Embryonic facial prominence (tissue), 1 donor: ENCODE data around the gene CNOT8.
"Not testable (repeated sequence)": the region's sequence is repeated elsewhere in the genome, so short reads cannot be mapped to it uniquely, and the experiment has no call there.

Source experiments
- DNase-seq: peaks from one replicate; pipeline ENCODE4 v3.0.0-alpha.2; 2016; ENCODE audit errors: extremely low spot score

Gene CNOT8

GRCh38 chr5:154858297-154858971 lies at the start of gene CNOT8:
TSS of gene CNOT8 (plus strand) at chr5:154858627. CDS start at chr5:154863279, 4,652 bp downstream.
- DNase-seq, result peak; percentile 97

DNA sequence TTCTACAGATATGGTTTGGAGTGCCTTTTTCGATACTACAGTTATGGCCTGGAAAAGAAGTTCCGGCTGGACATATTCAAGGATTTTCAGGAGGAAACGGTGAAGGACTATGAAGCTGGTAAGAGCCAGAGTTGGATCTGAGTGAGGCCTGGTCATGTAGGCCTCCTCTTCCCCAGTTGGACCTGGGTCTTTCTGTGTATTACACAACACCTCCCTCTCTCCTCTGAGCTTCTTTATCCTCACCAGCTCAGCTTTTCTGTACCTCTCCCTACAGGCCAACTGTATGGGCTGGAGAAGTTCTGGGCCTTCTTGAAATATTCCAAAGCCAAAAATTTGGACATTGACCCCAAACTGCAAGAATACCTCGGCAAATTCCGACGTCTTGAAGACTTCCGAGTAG lies 47.2 kb upstream of the CNOT8 start:
- no peak for DNase-seq

DNA sequence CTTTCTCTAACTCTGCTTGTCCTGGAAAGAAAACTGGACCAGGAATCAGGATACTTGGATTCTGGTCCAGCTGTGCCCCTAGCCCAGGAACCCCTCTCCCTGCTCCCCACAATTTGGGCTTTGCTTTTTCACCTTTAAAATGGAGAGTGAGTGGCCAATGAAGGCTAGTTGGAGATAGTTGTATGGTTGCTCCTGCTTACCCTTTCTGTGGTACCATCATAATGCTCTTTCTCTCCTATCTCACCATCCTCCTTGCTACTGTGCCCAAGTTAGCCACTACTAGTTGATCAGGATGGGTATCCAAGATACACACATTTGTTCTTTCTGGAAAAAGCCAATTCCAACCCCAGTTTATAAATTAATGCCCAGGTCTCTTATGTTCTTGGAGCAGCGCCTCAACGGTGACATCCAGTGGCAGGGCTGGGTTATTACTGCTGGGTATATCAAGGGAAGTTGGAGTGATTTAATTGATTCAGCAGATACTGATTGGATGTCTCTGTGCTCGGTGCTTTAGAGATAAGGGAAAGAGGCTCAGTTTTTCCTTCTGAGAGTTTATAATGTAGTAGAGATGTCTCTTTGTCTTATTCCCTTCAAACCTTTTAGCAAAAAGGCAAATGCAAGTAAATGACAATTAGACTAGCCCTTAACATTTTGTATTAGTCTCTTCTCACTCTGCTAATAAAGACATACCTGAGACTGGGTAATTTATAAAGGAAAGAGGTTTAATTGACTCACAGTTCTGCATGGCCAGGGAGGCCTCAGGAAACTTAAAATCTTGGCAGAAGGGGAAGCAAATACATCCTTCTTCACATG lies 46.6 kb upstream of the CNOT8 start:
- DNase-seq, result no peak

DNA sequence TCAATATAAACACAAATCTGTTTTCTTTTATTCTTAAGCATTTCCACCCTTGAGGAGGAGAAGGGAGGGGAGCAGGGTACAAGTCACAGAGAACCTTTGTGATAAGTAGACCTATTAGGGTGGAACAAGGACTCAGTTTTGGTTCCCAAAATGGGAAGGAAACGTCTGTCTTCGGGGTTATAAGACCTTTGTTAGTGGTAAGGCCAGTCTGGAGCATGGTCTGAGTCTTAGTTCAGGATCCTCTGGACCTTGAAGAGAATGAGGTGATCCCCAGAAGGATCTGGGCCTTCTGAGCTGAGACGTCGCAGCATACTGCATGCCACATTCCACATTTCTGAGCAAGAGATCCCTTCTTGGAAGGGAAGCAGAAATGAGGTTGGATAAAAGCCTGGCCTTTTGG lies 45.3 kb upstream of the CNOT8 start:
- no peak for DNase-seq

GRCh38 chr5:154813736-154814135 lies 44.7 kb upstream of the CNOT8 start:
- no peak for DNase-seq

- DNase-seq, result no peak
These were observed 43.4 kb upstream of the CNOT8 start for GRCh38 chr5:154815025-154815424.

- no peak for DNase-seq
These were observed 42.7 kb upstream of the CNOT8 start for GRCh38 chr5:154815684-154816247.

DNA sequence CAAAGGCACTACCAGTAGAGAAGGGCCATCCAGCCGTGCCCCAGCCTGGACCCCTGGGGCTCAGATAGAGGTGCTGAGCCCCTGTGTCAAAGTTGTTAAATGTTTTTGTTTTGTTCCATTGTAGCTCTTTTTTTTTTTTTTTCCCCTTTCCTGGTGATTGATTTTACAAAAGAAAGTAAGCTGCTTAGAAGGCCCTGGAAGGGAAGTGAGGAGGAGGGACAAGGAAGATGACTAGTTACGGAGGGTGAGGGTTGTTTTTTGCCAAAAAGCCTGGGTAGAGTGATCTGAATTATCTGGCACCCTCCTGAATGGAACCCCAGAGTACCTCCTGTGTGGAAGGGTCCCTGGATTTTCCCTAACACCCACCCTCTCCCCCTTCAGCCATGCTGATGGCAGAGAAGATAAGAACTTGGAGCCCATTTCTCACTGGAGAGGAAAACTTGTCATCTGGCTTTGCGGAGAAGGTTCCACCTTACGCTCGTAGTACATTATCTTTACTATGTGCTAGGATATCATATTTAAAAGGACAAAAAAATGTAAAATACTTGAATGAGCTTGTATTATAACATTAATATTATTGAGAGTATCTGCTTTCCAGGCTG lies 41.4 kb upstream of the CNOT8 start:
- DNase-seq, result no peak

DNA sequence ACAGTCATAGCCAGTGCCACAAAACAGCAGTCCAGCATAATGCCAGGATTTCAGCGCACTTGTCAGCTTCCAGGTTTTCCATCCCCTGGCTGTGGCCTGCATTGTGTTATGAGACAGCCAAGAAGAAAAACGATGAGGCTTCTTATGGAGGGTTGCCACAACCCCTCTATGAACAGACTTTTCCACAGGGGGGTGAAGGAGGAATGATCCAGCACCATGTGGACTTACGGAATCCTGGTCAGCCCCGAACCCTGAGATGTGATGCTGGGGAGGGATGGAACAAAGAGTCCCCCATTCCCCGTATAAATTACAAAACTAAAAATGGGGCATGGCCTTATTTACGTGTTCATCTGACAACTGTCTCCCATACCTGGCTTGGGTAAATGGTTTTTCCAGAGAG lies 40.6 kb upstream of the CNOT8 start:
- DNase-seq, result no peak

DNA sequence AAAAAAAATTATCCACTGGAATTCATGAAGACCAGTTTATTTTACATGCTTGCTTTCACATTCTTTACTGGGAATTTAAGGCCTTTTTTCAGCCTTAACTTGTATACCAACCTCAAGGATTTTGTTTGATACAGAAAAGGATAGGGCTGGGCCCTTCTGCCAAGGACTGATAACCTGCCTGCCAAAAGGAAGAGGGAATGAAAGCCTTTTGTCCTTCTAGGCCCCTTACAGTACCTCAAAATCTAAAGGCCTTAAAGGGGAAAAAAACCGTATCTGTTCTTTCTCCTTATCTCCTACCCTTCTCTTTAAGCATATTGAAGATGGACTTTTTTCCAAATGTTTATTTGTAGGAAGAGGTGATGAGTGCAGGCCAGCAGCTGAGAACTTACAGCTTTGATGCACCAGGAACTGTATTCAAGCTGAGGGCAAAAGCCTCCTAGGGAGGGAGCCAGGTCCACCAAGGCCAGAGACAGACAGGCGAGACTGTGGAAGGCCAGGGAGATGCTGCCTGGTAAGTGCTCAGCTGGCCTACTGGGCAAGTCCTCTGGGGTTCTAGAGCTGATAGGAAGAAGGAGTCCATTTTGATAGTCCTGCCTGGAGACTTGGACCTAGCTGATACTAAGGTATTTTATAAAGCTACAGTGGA lies 39.8 kb upstream of the CNOT8 start:
- no peak for DNase-seq

DNA sequence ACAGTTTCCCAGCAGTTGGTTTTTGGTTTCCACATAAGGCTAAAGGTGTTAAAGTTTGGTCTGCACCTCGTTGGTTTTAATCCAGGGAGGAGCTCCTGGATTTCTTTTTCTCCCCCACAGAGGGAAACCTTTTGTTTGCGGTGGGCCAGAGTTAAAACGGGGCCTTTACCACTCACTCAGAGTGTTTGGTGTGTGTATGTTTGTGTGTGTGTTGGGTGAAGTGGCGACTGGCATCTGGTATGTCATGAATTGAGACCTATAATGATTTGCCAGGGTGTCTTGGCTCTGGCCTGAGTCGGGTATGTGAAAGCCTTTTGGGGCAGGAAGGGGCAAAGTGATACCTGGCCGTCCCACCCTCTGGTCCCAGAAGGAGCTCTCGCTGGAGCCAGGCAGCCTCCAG lies 38.9 kb upstream of the CNOT8 start:
- DNase-seq, result no peak

DNA sequence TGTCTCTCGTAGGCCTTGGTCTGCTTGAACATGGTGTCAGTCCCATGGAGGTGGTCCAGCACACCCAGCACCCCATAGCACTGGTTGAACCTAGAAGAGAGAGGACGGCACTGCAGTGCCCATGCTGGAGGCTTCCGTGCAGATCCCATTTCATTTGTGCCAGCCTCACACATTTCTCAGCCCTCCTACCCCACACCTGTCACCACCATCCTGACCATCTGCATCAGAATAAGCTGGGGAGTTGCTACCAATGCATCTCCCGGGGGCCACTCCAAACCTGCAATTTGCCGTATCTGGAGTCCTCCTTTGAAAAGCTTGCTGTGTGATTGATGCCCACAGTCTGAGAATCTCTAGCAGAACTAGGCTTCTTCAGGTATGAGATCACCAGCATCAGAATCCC lies 38.0 kb upstream of the CNOT8 start:
- no peak for DNase-seq

DNA sequence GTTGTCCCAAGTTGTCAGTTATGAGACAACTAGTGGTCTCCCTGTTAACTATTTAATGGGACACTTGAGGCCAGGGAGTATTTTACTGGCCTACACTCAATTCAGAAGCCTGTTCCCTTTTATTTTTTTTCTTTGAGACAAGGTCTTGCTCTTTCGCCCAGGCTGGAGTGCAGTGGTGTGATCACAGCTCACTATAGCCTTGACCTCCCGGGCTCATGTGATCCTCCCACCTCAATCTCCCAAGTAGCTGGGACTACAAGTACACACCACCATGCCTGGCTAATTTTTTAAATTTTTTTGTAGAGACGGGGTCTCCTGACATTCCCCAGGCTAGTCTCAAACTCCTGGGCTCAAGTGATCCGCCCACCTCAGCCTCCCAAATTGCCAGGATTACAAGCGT lies 35.5 kb upstream of the CNOT8 start:
- not testable (repeated sequence) for DNase-seq

- no peak for DNase-seq
These were observed 34.8 kb upstream of the CNOT8 start for GRCh38 chr5:154823605-154824004.

DNA sequence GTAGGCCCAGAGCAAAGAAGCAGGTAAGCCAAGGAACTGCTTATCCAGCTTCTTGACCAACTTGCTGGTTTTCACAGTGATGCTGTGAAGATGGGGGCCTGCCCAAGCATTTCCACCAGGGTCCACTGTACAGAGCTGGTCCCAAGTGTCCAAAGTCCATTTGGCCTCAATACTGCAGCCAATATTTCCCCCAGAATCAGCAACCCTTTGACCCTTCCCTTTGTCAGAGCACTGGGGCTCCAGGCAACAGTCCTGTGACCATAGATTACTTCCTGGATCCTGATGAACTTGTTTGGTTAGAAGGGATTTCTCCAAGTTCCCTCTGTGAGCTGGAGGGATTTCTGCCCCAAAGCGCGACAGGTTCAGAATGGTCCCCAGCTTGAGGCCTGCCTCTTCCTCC lies 34.4 kb upstream of the CNOT8 start:
- DNase-seq, result no peak

DNA sequence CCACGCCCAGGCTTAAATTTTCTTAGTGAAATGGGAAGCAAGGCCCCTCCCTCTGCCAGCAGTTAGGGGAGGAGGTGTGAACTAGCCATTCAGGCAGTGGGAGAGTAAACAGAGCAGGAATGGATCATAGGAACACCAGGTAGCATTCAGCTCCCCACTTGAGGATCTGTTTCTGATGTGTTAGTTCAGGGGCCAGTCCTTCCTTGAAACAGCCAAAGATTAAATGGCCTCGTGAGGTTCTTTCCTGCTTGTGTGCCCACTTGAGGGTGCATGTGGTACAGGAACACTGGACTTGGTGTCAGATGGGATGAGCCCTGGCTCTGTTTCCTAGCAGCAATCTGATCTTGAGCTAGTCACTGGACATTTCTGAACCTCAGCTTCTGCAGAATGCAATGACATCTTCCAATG lies 29.2 kb upstream of the CNOT8 start:
- DNase-seq, result no peak

DNA sequence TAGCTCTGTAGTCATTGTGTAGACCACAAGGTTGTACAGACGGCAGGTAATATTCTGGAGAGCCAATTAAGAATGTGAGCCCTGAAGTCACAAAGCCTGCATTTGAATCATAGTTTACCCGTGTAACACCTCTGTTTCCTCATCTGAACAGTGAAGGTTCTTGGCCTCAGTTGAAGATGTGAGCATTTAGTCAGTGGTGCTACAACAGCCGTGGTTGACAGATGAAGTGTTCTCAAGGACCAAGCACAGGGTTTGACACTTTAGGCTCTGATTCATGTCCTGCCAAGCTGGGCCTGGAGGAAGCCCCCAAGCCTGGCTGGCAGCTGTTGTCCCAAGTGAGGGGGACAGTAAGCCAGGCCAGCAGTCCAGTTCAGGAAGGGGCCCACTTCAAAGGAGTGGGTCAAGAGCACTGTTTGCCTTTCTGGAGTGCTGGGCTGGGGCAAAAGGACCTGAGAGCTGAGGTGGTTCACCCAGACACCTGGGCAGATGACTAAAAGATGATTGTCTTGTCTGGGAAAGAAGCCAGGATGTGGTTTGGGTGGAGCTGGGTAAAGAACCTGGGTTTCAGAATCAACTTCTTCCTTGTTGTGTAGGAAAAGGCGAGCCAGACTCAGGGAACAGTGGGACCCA lies 28.7 kb upstream of the CNOT8 start:
- no peak for DNase-seq

GRCh38 chr5:154830219-154830595 lies 28.2 kb upstream of the CNOT8 start:
- DNase-seq, result no peak

GRCh38 chr5:154830596-154830995 lies 27.8 kb upstream of the CNOT8 start:
- no peak for DNase-seq

- no peak for DNase-seq
These were observed 27.0 kb upstream of the CNOT8 start for GRCh38 chr5:154831451-154831850.

- DNase-seq, result not testable (repeated sequence)
These were observed 25.6 kb upstream of the CNOT8 start for GRCh38 chr5:154832804-154833203.

DNA sequence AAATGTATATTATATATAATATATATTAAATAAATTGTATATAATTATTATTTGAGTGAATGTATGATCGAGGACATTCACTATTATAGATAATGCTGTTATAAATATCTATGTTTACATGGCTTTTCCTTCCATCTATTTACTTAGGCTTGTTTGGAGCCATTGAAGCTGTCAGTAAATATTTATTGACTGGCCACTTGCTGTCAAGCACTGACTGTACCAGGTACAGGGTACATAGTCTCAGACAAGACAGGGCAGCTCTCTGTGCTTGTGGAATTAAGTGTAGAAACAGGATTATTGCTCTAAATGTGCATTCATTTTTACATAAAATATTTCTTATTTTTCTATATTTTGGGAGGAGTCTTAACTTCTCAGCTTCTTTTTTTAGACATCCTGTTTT lies 24.4 kb upstream of the CNOT8 start:
- DNase-seq, result no peak
